Upper lobe of left lung (tissue), 6 donors: Measurements from ENCODE around the gene PCP2. TPM values are rescaled to one million over a fixed set of nuclear protein-coding genes. Genes with fewer than 3 reads are reported as not detected.

Source experiments
- ATAC-seq, 2 donors: fragments of 200-7000 bp; cut with Tn5 transposase; one replicate each; pipeline ENCODE4 v1.9.1; 2022; ENCODE audit warnings: mild to moderate bottlenecking in 2 of 2, moderate library complexity in 2 of 2; ENCODE audit not compliant: low FRiP score in 2 of 2
- DNase-seq, 2 donors: peaks; one replicate each; pipeline ENCODE4 v3.0.0-alpha.2; 2019 to 2020
- H3K27ac ChIP-seq, 4 donors: fragments of 200-600 bp; sonication (generic); one replicate each; pipeline ENCODE4 v1.5.1; 2016 to 2019
- H3K27me3 ChIP-seq, 4 donors: fragments of 200-600 bp; sonication (generic); one replicate each; pipeline ENCODE4 v1.5.1; 2017 to 2019
- H3K36me3 ChIP-seq, 4 donors: fragments of 200-600 bp; sonication (generic); one replicate each; pipeline ENCODE4 v1.5.1; 2016 to 2019
- H3K4me1 ChIP-seq, 4 donors: fragments of 200-600 bp; sonication (generic); one replicate each; pipeline ENCODE4 v1.5.1; 2018 to 2019
- H3K4me3 ChIP-seq, 4 donors: fragments of 200-600 bp; sonication (generic); one replicate each; pipeline ENCODE4 v1.5.1; 2017 to 2019; ENCODE audit warnings: mild to moderate bottlenecking in 2 of 4, moderate library complexity in 1 of 4
- H3K9me3 ChIP-seq, 4 donors: fragments of 200-600 bp; sonication (generic); one replicate each; pipeline ENCODE4 v1.5.1; 2018 to 2019
- EP300 ChIP-seq, 4 donors: sonication (generic); formaldehyde crosslinking; IDR thresholded peaks; one replicate each; pipeline ENCODE4 v1.5.1; 2017; ENCODE audit warnings: antibody characterized with exemption in 4 of 4, control low read depth in 2 of 4
- POLR2A ChIP-seq, 4 donors: fragments of 450-650 bp; IDR thresholded peaks; one replicate each; pipeline ENCODE4 v1.5.1; 2016 to 2017; ENCODE audit warnings: antibody characterized with exemption in 4 of 4, mild to moderate bottlenecking in 2 of 4
- POLR2AphosphoS5 ChIP-seq, 2 donors: sonication (generic); formaldehyde crosslinking; IDR thresholded peaks; one replicate each; pipeline ENCODE4 v1.5.1; 2017; ENCODE audit warnings: antibody characterized with exemption in 2 of 2
- WGBS, 2 donors: methylation state at CpG; one replicate each; pipeline ENCODE4 v1.1.5; 2017 to 2018; 5-methylcytosine and 5-hydroxymethylcytosine counted together
- small RNA-seq, 4 donors: library from RNA; depleted of rRNA; stranded (forward); fragments of <200 nt; gene quantifications; one replicate each; pipeline ENCODE3, GENCODE V24; 2016
- total RNA-seq, 6 donors: library from RNA; depleted of rRNA in 4 of 6; stranded (reverse); fragments of >200 nt in 4 of 6; gene quantifications; one replicate each; pipeline versions ENCODE4 v1.1.0 to v1.2.1, GENCODE V29; 2016 to 2021
- TF ChIP-seq, protein P1 (sequence below), 6 experiments: fragments of 450-650 bp in 4 of 6; fragments of 200-600 bp in 2 of 6; sonication (generic) in 2 of 6; IDR thresholded peaks; one replicate each; pipeline ENCODE4 v1.5.1; 2016 to 2019; ENCODE audit warnings: antibody characterized with exemption in 6 of 6
- donor health status: DM: no; HTN: no; CAD: no; lungs with moderate emphysema.
- donor health status: DM: no; HTN: yes; CAD: no; lungs with severe emphysema.

PCP2 gene
- total RNA-seq, 6 donors from 2014 or later = 2.3 to 21.0 (median 3.3) TPM; not detected in 1

DNA sequence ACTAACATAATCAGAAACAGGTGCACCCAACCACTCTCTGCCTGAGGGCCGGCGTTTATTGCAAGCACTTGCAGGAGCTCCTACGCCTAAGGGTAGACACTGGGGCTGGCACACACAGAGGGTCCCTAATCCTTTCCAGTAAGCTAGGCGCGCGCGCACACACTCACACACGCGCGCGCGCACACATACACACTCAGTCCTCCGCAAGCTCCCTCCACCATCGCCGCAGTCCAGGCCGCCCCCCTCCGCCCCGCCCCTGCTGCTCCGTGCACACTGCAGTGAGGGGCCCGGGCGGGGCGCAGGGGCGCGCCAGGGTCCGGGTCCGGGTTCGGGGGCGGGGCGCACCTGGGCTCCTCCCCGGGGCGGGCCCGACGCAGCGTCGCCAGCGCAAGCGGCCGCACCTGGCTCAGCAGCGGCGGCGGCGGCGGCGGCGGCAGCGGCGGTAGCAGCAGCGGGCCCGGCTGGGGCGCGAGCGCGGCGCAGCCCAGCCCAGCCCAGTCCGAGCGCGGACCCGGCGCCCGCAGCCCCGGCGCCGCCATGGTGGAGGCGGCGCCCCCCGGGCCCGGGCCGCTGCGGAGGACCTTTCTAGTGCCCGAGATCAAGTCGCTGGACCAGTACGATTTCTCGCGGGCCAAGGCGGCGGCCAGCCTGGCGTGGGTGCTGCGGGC is 37.9 kb downstream of the PCP2 start, which contains the start of gene CAMSAP3:
CAMSAP3 (plus strand) TSS at position 398 of the 668 bp plus-strand sequence; CDS start at position 538, 140 bp downstream.
- ATAC-seq (peak; percentile 56 to 76), DNase-seq (peak; percentile 42 to 93)
- peak within 1 kb of the TSS in 3 of 4 donors; percentile 35 to 66 (median 64) for H3K27ac ChIP-seq

DNA sequence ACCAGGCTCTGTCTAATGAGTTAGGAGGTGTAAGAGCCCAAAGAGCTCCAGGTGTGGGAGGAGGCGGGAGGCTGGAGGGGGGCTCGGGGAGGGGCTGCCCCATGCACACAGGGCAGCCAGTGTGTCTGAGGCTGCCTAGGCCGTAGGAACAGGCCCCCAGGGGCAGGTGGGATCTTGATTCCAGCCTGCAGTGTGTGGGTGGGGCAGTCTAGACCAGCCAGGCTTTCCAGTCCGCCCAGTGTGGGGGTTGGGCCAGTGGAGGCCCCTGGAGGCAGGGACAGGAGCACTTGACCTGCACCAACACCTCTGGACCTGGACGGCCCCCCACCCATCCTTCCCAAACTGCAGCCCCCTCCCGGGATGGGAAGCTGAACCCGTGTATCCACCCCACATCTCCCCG is 43.3 kb downstream of the PCP2 start:
- Histone ChIP-seq H3K4me3 (no peak overlapping the region), H3K27me3 (no peaks in the 10 kb centered on the region), H3K36me3 (no peaks in the 10 kb centered on the region), H3K4me1 (peaks cover 0 to 8% (median 0%) of the 10 kb centered on the region in 4 donors), H3K27ac (no peak overlapping the region), H3K9me3 (no peaks in the 10 kb centered on the region)
- DNase-seq (peak in 1 of 2 donors; percentile 63), ATAC-seq (no peak)
- TF ChIP-seq POLR2AphosphoS5 (IDR thresholded peaks at IDR 0.05) (no peak), EP300 (IDR thresholded peaks at IDR 0.05) (no peak), POLR2A (IDR thresholded peaks at IDR 0.05) (no peak)
- TF ChIP-seq, protein P1, sequence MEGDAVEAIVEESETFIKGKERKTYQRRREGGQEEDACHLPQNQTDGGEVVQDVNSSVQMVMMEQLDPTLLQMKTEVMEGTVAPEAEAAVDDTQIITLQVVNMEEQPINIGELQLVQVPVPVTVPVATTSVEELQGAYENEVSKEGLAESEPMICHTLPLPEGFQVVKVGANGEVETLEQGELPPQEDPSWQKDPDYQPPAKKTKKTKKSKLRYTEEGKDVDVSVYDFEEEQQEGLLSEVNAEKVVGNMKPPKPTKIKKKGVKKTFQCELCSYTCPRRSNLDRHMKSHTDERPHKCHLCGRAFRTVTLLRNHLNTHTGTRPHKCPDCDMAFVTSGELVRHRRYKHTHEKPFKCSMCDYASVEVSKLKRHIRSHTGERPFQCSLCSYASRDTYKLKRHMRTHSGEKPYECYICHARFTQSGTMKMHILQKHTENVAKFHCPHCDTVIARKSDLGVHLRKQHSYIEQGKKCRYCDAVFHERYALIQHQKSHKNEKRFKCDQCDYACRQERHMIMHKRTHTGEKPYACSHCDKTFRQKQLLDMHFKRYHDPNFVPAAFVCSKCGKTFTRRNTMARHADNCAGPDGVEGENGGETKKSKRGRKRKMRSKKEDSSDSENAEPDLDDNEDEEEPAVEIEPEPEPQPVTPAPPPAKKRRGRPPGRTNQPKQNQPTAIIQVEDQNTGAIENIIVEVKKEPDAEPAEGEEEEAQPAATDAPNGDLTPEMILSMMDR (IDR thresholded peaks at IDR 0.05) = no peak
- WGBS, 2 donors = 48 to 100% methylated on average over 1 to 3 of the region's 8 CpGs

More for the DNA sequence above, 37.9 kb downstream of the PCP2 start, which contains the start of gene CAMSAP3:
- WGBS, 2 donors = 0 to 1% methylated on average over 19 to 22 of the region's 78 CpGs
- no peak for TF ChIP-seq POLR2AphosphoS5 (IDR thresholded peaks at IDR 0.05)
- TF ChIP-seq POLR2A (IDR thresholded peaks at IDR 0.05) = peak in 1 of 4 donors; percentile 17
- TF ChIP-seq, protein P1 (IDR thresholded peaks at IDR 0.05) = no peak
- Histone ChIP-seq H3K36me3 (no peaks in the 10 kb centered on the region), H3K4me1 (peaks cover 2 to 21% (median 7%) of the 10 kb centered on the region in 4 donors), H3K4me3 (peak within 1 kb of the TSS in 3 of 4 donors; percentile 56 to 60 (median 56)), H3K9me3 (no peaks in the 10 kb centered on the region), H3K27me3 (peaks cover 0 to 8% (median 4%) of the 10 kb centered on the region in 4 donors)

DNA sequence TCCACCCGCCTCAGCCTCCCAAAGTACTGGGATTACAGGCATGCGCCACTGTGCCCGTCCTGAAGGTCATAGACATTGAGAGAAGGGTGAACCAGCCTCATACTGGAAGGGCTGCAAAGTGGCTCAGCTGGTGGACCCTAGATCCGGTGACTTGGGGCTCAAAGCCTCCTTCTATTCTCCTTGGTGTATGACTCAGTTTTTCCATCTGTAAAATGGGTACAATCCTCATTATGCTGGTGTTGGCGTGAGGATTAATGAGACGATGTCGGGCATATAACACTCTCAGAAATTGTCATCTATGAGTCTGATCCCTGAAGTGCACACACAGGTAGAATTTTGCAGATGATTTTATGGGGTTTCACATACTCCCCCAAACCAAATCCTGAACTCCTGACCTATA is 43.7 kb downstream of the PCP2 start:
- WGBS, 2 donors = 91% methylated on average over 7 of the region's 7 CpGs
- no peak overlapping the region for H3K4me3 ChIP-seq
- H3K36me3 ChIP-seq = no peaks in the 10 kb centered on the region
- ATAC-seq (no peak), DNase-seq (no peak)
- H3K27me3 ChIP-seq = no peaks in the 10 kb centered on the region
- peaks cover 0 to 6% (median 0%) of the 10 kb centered on the region in 4 donors for H3K4me1 ChIP-seq
- H3K27ac ChIP-seq = no peak overlapping the region
- no peaks in the 10 kb centered on the region for H3K9me3 ChIP-seq
- no peak for TF ChIP-seq POLR2A (IDR thresholded peaks at IDR 0.05)
- TF ChIP-seq EP300 (IDR thresholded peaks at IDR 0.05) = no peak
- TF ChIP-seq, protein P1 (IDR thresholded peaks at IDR 0.05) = no peak
- no peak for TF ChIP-seq POLR2AphosphoS5 (IDR thresholded peaks at IDR 0.05)

DNA sequence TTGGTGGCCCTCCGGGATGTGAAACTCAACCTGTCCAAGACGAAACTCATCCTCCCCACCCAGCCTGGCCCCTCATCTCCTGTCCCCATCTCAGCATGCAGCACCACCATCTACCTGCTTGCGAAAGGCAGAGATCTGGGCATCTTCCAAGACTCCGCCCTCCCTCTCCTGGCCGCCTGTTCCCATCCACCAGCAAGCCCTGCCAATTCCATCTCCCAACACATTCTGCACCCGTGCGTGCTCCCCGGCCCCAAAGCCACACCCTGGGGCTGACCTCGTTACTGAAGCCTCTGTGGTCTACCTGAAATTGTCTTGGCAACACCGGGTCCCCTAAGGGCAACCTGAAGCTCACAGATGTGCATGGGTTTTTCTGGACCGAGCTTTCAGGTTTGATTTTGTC is 51.1 kb downstream of the PCP2 start:
- H3K4me1 ChIP-seq = no peaks in the 10 kb centered on the region
- DNase-seq (peak in 1 of 2 donors; percentile 59), ATAC-seq (peak in 1 of 2 donors; percentile 58)
- no peak overlapping the region for H3K27ac ChIP-seq
- no peak overlapping the region for H3K4me3 ChIP-seq
- no peaks in the 10 kb centered on the region for H3K27me3 ChIP-seq
- H3K9me3 ChIP-seq = no peaks in the 10 kb centered on the region
- no peaks in the 10 kb centered on the region for H3K36me3 ChIP-seq
- WGBS, 2 donors = 57 to 60% methylated on average over 11 of the region's 11 CpGs
- TF ChIP-seq POLR2A (IDR thresholded peaks at IDR 0.05) (no peak), POLR2AphosphoS5 (IDR thresholded peaks at IDR 0.05) (no peak), EP300 (IDR thresholded peaks at IDR 0.05) (no peak)
- TF ChIP-seq, protein P1 (IDR thresholded peaks at IDR 0.05) = no peak

Small RNA genes within 50 kb of the gene (small RNA-seq; reads per million reads assigned to genes)
- 0 reads per million in 4 donors for gene MIR6792

Other genes with a start within 250 kb of the PCP2 start
- 1 to 10 TPM; 2.3 to 9.1 (median 5.4) TPM for gene PEX11G, start 144.7 kb downstream of the PCP2 start, total RNA-seq
- gene ZNF358, start 117.6 kb downstream of the PCP2 start, total RNA-seq = 100 to 1,000 TPM in 1 of 6 donors, 10 to 100 TPM in 5; 31.1 to 116 (median 57.8) TPM
- gene MCOLN1, start 111.1 kb downstream of the PCP2 start, total RNA-seq = 100 to 1,000 TPM in 2 of 6 donors, 10 to 100 TPM in 4; 12.9 to 118 (median 69.7) TPM
- gene PNPLA6, start 98.0 kb downstream of the PCP2 start, total RNA-seq = 100 to 1,000 TPM; 125 to 412 (median 328) TPM
- gene CAMSAP3, start 37.9 kb downstream of the PCP2 start, total RNA-seq = 10 to 100 TPM; 12.2 to 63.9 (median 31.2) TPM
- 10 to 100 TPM; 35.7 to 81.7 (median 51.4) TPM for gene XAB2, start 4.2 kb downstream of the PCP2 start, total RNA-seq
- gene PET100, start 3.9 kb downstream of the PCP2 start, total RNA-seq = 100 to 1,000 TPM in 2 of 6 donors, 10 to 100 TPM in 4; 21.3 to 133 (median 71.3) TPM
- gene STXBP2, start 3.4 kb upstream of the PCP2 start, total RNA-seq = 100 to 1,000 TPM; 111 to 562 (median 249) TPM
- 10 to 100 TPM in 3 of 6 donors, 1 to 10 TPM in 3; 2.5 to 59.2 (median 13.8) TPM for gene RETN, start 35.3 kb upstream of the PCP2 start, total RNA-seq
- gene MCEMP1, start 43.4 kb upstream of the PCP2 start, total RNA-seq = 100 to 1,000 TPM in 2 of 6 donors, 10 to 100 TPM in 3, 1 to 10 TPM in 1; 9.4 to 160 (median 36.6) TPM
- gene TRAPPC5, start 47.1 kb upstream of the PCP2 start, total RNA-seq = 100 to 1,000 TPM in 1 of 6 donors, 10 to 100 TPM in 5; 33.9 to 105 (median 52.0) TPM
- gene FCER2, start 68.4 kb upstream of the PCP2 start, total RNA-seq = 1 to 10 TPM in 1 of 6 donors, under 1 TPM in 1, not detected in 4; 0.83 to 2.9 TPM
- 1 to 10 TPM in 3 of 6 donors, under 1 TPM in 1, not detected in 2; 0.40 to 2.5 (median 1.5) TPM for gene CLEC4G, start 98.4 kb upstream of the PCP2 start, total RNA-seq
- gene CD209, start 113.8 kb upstream of the PCP2 start, total RNA-seq = 10 to 100 TPM in 1 of 6 donors, 1 to 10 TPM in 3, under 1 TPM in 2; 0.55 to 14.8 (median 1.7) TPM
- gene CLEC4M, start 129.5 kb upstream of the PCP2 start, total RNA-seq = 1 to 10 TPM in 4 of 6 donors, under 1 TPM in 1, not detected in 1; 0.86 to 7.4 (median 3.1) TPM
- gene EVI5L, start 196.5 kb upstream of the PCP2 start, total RNA-seq = 10 to 100 TPM; 12.0 to 24.1 (median 15.6) TPM
- 1 to 10 TPM in 5 of 6 donors, under 1 TPM in 1; 0.46 to 9.4 (median 2.7) TPM for gene PRR36, start 240.7 kb upstream of the PCP2 start, total RNA-seq